Prostate gland (tissue), 2 donors: Measurements from ENCODE around the gene CYP2C18.

Experiments
- CTCF ChIP-seq, 4 experiments: fragments of 200-600 bp in 2 of 4; fragments of 450-650 bp in 2 of 4; sonication (generic) in 2 of 4; IDR thresholded peaks; 1 replicate in 3 of 4; 2 replicates in 1 of 4; pipeline ENCODE4 v1.5.1; 2016 to 2019; ENCODE audit warnings: antibody characterized with exemption in 4 of 4, mild to moderate bottlenecking in 2 of 4, moderate library complexity in 2 of 4
- POLR2A ChIP-seq: fragments of 450-650 bp; IDR thresholded peaks from one replicate; pipeline ENCODE4 v1.6.1; 2016; ENCODE audit warnings: antibody characterized with exemption, mild to moderate bottlenecking
- POLR2AphosphoS5 ChIP-seq: sonication (generic); formaldehyde crosslinking; IDR thresholded peaks from one replicate; pipeline ENCODE4 v1.6.1; 2017; ENCODE audit warnings: antibody characterized with exemption

- TF ChIP-seq CTCF (IDR thresholded peaks at IDR 0.05): no peak
- TF ChIP-seq POLR2A: no peak
- TF ChIP-seq POLR2AphosphoS5: no peak
These were observed 38.2 kb upstream of the CYP2C18 start for GRCh38 chr10:94645285-94645684.
